ENCODE measurements around the gene VWA3B.
"Not testable (repeated sequence)": the region's sequence is repeated elsewhere in the genome, so short reads cannot be mapped to it uniquely, and the experiment has no call there.

VWA3B gene

GRCh38 chr2:98086491-98087446 lies at the start of gene VWA3B:
VWA3B (plus strand) TSS chr2:98087167; CDS start chr2:98093093, 5,926 bp downstream.
- no peak for DNase-seq

GRCh38 chr2:98037206-98037605 lies 49.8 kb upstream of the VWA3B start:
- no peak for DNase-seq

GRCh38 chr2:98037666-98038336 lies 49.2 kb upstream of the VWA3B start:
- DNase-seq: no peak

- peak; percentile 2 to 21 for DNase-seq
Observed at GRCh38 chr2:98039085-98039756, 47.7 kb upstream of the VWA3B start.

- no peak for DNase-seq
Observed at GRCh38 chr2:98040331-98040939, 46.5 kb upstream of the VWA3B start.

- no peak for DNase-seq
Observed at GRCh38 chr2:98043101-98043500, 43.9 kb upstream of the VWA3B start.

GRCh38 chr2:98044730-98045129 lies 42.2 kb upstream of the VWA3B start:
- DNase-seq: not testable (repeated sequence)

GRCh38 chr2:98050070-98050469 lies 36.9 kb upstream of the VWA3B start:
- DNase-seq: no peak

- DNase-seq: no peak
Observed at GRCh38 chr2:98058191-98058975, 28.6 kb upstream of the VWA3B start.

GRCh38 chr2:98060277-98060676 lies 26.7 kb upstream of the VWA3B start:
- no peak for DNase-seq

GRCh38 chr2:98063291-98063854 lies 23.6 kb upstream of the VWA3B start:
- DNase-seq: no peak

- no peak for DNase-seq
Observed at GRCh38 chr2:98065808-98066207, 21.2 kb upstream of the VWA3B start.

- no peak for DNase-seq
Observed at GRCh38 chr2:98067160-98067559, 19.8 kb upstream of the VWA3B start.

GRCh38 chr2:98070081-98070480 lies 16.9 kb upstream of the VWA3B start:
- DNase-seq: no peak

GRCh38 chr2:98072442-98072841 lies 14.5 kb upstream of the VWA3B start:
- no peak for DNase-seq

GRCh38 chr2:98078701-98079100 lies 8.3 kb upstream of the VWA3B start:
- no peak for DNase-seq

- no peak for DNase-seq
Observed at GRCh38 chr2:98084151-98084868, 2.7 kb upstream of the VWA3B start.

GRCh38 chr2:98084869-98085238 lies 2.1 kb upstream of the VWA3B start:
- no peak for DNase-seq

- DNase-seq: no peak
Observed at GRCh38 chr2:98085649-98086048, 1.3 kb upstream of the VWA3B start.

GRCh38 chr2:98087447-98088020 lies 567 bp downstream of the VWA3B start:
- no peak for DNase-seq

- peak; percentile 30 to 37 for DNase-seq
Observed at GRCh38 chr2:98088261-98088660, 1.3 kb downstream of the VWA3B start.
